ENCODE measurements around the gene LAMP5. TPM values are rescaled to one million over a fixed set of nuclear protein-coding genes. Genes with fewer than 3 reads are reported as not detected.

The LAMP5 gene
- total RNA-seq, 1 experiment from 2014 or later = 1.4 TPM

GRCh38 chr20:9491324-9491723 is 23.1 kb upstream of the LAMP5 start:
- Histone ChIP-seq H3K36me3 (replicated peaks; ENCODE audit: control insufficient read depth, insufficient read depth, low read length) (no peaks in the 10 kb centered on the region), H3K27me3 (ENCODE audit: control insufficient read depth, insufficient read depth, low read length) (no peaks in the 10 kb centered on the region), H3K4me3 (ENCODE audit: insufficient read depth, low read depth, low read length) (no peak overlapping the region)
- DNase-seq = no peak

- H3K27me3 ChIP-seq (ENCODE audit: control insufficient read depth, insufficient read depth, low read length) = no peaks in the 10 kb centered on the region
- H3K36me3 ChIP-seq (replicated peaks; ENCODE audit: control insufficient read depth, insufficient read depth, low read length) = no peaks in the 10 kb centered on the region
- no peak overlapping the region for H3K4me3 ChIP-seq (ENCODE audit: insufficient read depth, low read depth, low read length)
- no peak for DNase-seq
Measured at GRCh38 chr20:9492067-9492466, 22.3 kb upstream of the LAMP5 start.

GRCh38 chr20:9493803-9494202 is 20.6 kb upstream of the LAMP5 start:
- no peak for DNase-seq
- no peak overlapping the region for H3K4me3 ChIP-seq (ENCODE audit: insufficient read depth, low read depth, low read length)
- no peaks in the 10 kb centered on the region for H3K36me3 ChIP-seq (replicated peaks; ENCODE audit: control insufficient read depth, insufficient read depth, low read length)
- H3K27me3 ChIP-seq (ENCODE audit: control insufficient read depth, insufficient read depth, low read length) = no peaks in the 10 kb centered on the region

- H3K27me3 ChIP-seq (ENCODE audit: control insufficient read depth, insufficient read depth, low read length) = no peaks in the 10 kb centered on the region
- no peak for DNase-seq
- no peaks in the 10 kb centered on the region for H3K36me3 ChIP-seq (replicated peaks; ENCODE audit: control insufficient read depth, insufficient read depth, low read length)
- no peak overlapping the region for H3K4me3 ChIP-seq (ENCODE audit: insufficient read depth, low read depth, low read length)
Measured at GRCh38 chr20:9495701-9496100, 18.7 kb upstream of the LAMP5 start.

GRCh38 chr20:9496155-9496554 is 18.2 kb upstream of the LAMP5 start:
- Histone ChIP-seq H3K27me3 (ENCODE audit: control insufficient read depth, insufficient read depth, low read length) (no peaks in the 10 kb centered on the region), H3K4me3 (ENCODE audit: insufficient read depth, low read depth, low read length) (no peak overlapping the region), H3K36me3 (replicated peaks; ENCODE audit: control insufficient read depth, insufficient read depth, low read length) (no peaks in the 10 kb centered on the region)
- DNase-seq = no peak

GRCh38 chr20:9498322-9498721 is 16.1 kb upstream of the LAMP5 start:
- H3K36me3 ChIP-seq (replicated peaks; ENCODE audit: control insufficient read depth, insufficient read depth, low read length) = no peaks in the 10 kb centered on the region
- no peak overlapping the region for H3K4me3 ChIP-seq (ENCODE audit: insufficient read depth, low read depth, low read length)
- no peaks in the 10 kb centered on the region for H3K27me3 ChIP-seq (ENCODE audit: control insufficient read depth, insufficient read depth, low read length)
- no peak for DNase-seq

- no peaks in the 10 kb centered on the region for H3K27me3 ChIP-seq (ENCODE audit: control insufficient read depth, insufficient read depth, low read length)
- DNase-seq = no peak
- no peak overlapping the region for H3K4me3 ChIP-seq (ENCODE audit: insufficient read depth, low read depth, low read length)
- H3K36me3 ChIP-seq (replicated peaks; ENCODE audit: control insufficient read depth, insufficient read depth, low read length) = no peaks in the 10 kb centered on the region
Measured at GRCh38 chr20:9499126-9499899, 15.1 kb upstream of the LAMP5 start.

- peaks cover under 1% of the 10 kb centered on the region; the same call in 1 of the 2 replicates for H3K27me3 ChIP-seq (ENCODE audit: control insufficient read depth, insufficient read depth, low read length)
- no peak for DNase-seq
Measured at GRCh38 chr20:9500121-9500520, 14.3 kb upstream of the LAMP5 start.

GRCh38 chr20:9501473-9501872 is 12.9 kb upstream of the LAMP5 start:
- Histone ChIP-seq H3K27me3 (ENCODE audit: control insufficient read depth, insufficient read depth, low read length) (peaks cover 14% of the 10 kb centered on the region), H3K4me3 (ENCODE audit: insufficient read depth, low read depth, low read length) (no peak overlapping the region), H3K36me3 (replicated peaks; ENCODE audit: control insufficient read depth, insufficient read depth, low read length) (no peaks in the 10 kb centered on the region)
- DNase-seq = no peak

More at GRCh38 chr20:9500121-9500520, 14.3 kb upstream of the LAMP5 start:
- no peaks in the 10 kb centered on the region for H3K36me3 ChIP-seq (replicated peaks; ENCODE audit: control insufficient read depth, insufficient read depth, low read length)
- no peak overlapping the region for H3K4me3 ChIP-seq (ENCODE audit: insufficient read depth, low read depth, low read length)

- Histone ChIP-seq H3K36me3 (replicated peaks; ENCODE audit: control insufficient read depth, insufficient read depth, low read length) (no peaks in the 10 kb centered on the region), H3K4me3 (ENCODE audit: insufficient read depth, low read depth, low read length) (no peak overlapping the region), H3K27me3 (ENCODE audit: control insufficient read depth, insufficient read depth, low read length) (peaks cover 36% of the 10 kb centered on the region)
- peak; percentile 49 for DNase-seq
Measured at GRCh38 chr20:9503526-9504245, 10.7 kb upstream of the LAMP5 start.

- H3K27me3 ChIP-seq (ENCODE audit: control insufficient read depth, insufficient read depth, low read length) = peaks cover 61% of the 10 kb centered on the region
- DNase-seq = peak; percentile 51
- no peaks in the 10 kb centered on the region for H3K36me3 ChIP-seq (replicated peaks; ENCODE audit: control insufficient read depth, insufficient read depth, low read length)
- 0 out of 2 replicates have a peak overlapping the region, but pooled peaks have one; percentile 10 for H3K4me3 ChIP-seq (ENCODE audit: insufficient read depth, low read depth, low read length)
Measured at GRCh38 chr20:9506280-9506821, 8.0 kb upstream of the LAMP5 start.

- DNase-seq = peak; percentile 74
- Histone ChIP-seq H3K36me3 (replicated peaks; ENCODE audit: control insufficient read depth, insufficient read depth, low read length) (no peaks in the 10 kb centered on the region), H3K27me3 (ENCODE audit: control insufficient read depth, insufficient read depth, low read length) (peaks cover 63% of the 10 kb centered on the region), H3K4me3 (ENCODE audit: insufficient read depth, low read depth, low read length) (no peak overlapping the region)
Measured at GRCh38 chr20:9506964-9507369, 7.4 kb upstream of the LAMP5 start.

- peaks cover 70% of the 10 kb centered on the region for H3K27me3 ChIP-seq (ENCODE audit: control insufficient read depth, insufficient read depth, low read length)
- H3K36me3 ChIP-seq (replicated peaks; ENCODE audit: control insufficient read depth, insufficient read depth, low read length) = no peaks in the 10 kb centered on the region
- H3K4me3 ChIP-seq (ENCODE audit: insufficient read depth, low read depth, low read length) = no peak overlapping the region
- peak; percentile 73 for DNase-seq
Measured at GRCh38 chr20:9507544-9508239, 6.7 kb upstream of the LAMP5 start.

GRCh38 chr20:9508240-9508661 is 6.1 kb upstream of the LAMP5 start:
- Histone ChIP-seq H3K4me3 (ENCODE audit: insufficient read depth, low read depth, low read length) (no peak overlapping the region; the same call in 1 of the 2 replicates), H3K36me3 (replicated peaks; ENCODE audit: control insufficient read depth, insufficient read depth, low read length) (no peaks in the 10 kb centered on the region), H3K27me3 (ENCODE audit: control insufficient read depth, insufficient read depth, low read length) (peaks cover 75% of the 10 kb centered on the region)
- DNase-seq = peak; percentile 74

Data from H7 (cell line).